Endothelial cell of umbilical vein (primary cell): ENCODE measurements around the gene ATG12. TPM values are rescaled to one million over a fixed set of nuclear protein-coding genes. Genes with fewer than 3 reads are reported as not detected.

Source experiments
- BruUV-seq: library from RNA; stranded (reverse); fragments of 400-500 nt; replicated peaks from 2 replicates; lab custom pipeline; 2021; lab: Mats Ljungman, UMichigan
- CTCF ChIA-PET: fragments of 300-600, 350-600 bp; sonication (Branson Sonifier 250); formaldehyde crosslinking; loops from one replicate; lab custom pipeline; 2021; ENCODE audit warnings: antibody characterized with exemption, inconsistent platforms; lab: Charles Lee
- POLR2A ChIA-PET: fragments of 300-600, 350-600 bp; sonication (Branson Sonifier 250); formaldehyde crosslinking; loops from one replicate; lab custom pipeline; 2021; ENCODE audit warnings: antibody characterized with exemption, inconsistent platforms; lab: Charles Lee
- DNase-seq: peaks from one replicate; pipeline ENCODE4 v3.0.0-alpha.2; 2011; ENCODE audit warnings: low read depth, low spot score
- FAIRE-seq: peaks from 2 replicates; lab custom pipeline; 2011; peaks lifted over from hg19 to GRCh38; lab: Jason Lieb, UNC
- H2AFZ ChIP-seq: 2 replicates; pipeline ENCODE4 v1.6.0; 2012; ENCODE audit warnings: low read depth, low read length, control low read depth, inconsistent platforms
- H3K27ac ChIP-seq: 2 replicates; pipeline ENCODE4 v1.5.1; 2011; ENCODE audit warnings: low read depth, mild to moderate bottlenecking, control low read depth, low read length, moderate library complexity; ENCODE audit not compliant: insufficient read depth
- H3K27me3 ChIP-seq, 2 experiments: 2 replicates each; pipeline versions ENCODE4 v1.6.0 to v1.6.1; 2011; ENCODE audit warnings: low read length in 2 of 2, mixed read lengths in 1 of 2; ENCODE audit not compliant: control insufficient read depth in 2 of 2, insufficient read depth in 2 of 2
- H3K36me3 ChIP-seq, 2 experiments: 2 replicates in 1 of 2; 3 replicates in 1 of 2; pipeline ENCODE4 v1.5.1; 2011; ENCODE audit warnings: low read length in 2 of 2, mild to moderate bottlenecking in 1 of 2, moderate library complexity in 1 of 2; ENCODE audit not compliant: control insufficient read depth in 2 of 2, insufficient read depth in 2 of 2; ENCODE audit errors: extremely low read depth in 1 of 2
- H3K4me1 ChIP-seq: 3 replicates; pipeline ENCODE4 v1.5.1; 2011; ENCODE audit warnings: mild to moderate bottlenecking, low read length; ENCODE audit not compliant: control insufficient read depth, insufficient read depth; ENCODE audit errors: extremely low read depth
- H3K4me2 ChIP-seq: 2 replicates; pipeline ENCODE4 v1.6.1; 2011; ENCODE audit warnings: low read length, control low read depth, mixed read lengths; ENCODE audit not compliant: insufficient read depth
- H3K4me3 ChIP-seq, 3 experiments: fragments of 200-600 bp in 1 of 3; sonication (generic), shearing (Covaris generic) in 1 of 3; replicated peaks in 1 of 3; 2 replicates each; pipeline ENCODE4 v1.5.1; 2011 to 2016; ENCODE audit warnings: control low read depth in 3 of 3, low read length in 3 of 3, mild to moderate bottlenecking in 2 of 3, inconsistent platforms in 1 of 3, low read depth in 1 of 3, moderate library complexity in 1 of 3; ENCODE audit not compliant: insufficient read depth in 1 of 3
- H3K79me2 ChIP-seq: 2 replicates; pipeline ENCODE4 v1.6.0; 2012; ENCODE audit warnings: low read length, inconsistent platforms; ENCODE audit not compliant: control insufficient read depth, insufficient read depth
- H3K9ac ChIP-seq: replicated peaks from 2 replicates; pipeline ENCODE3; 2011; ENCODE audit warnings: low read length, control low read depth; ENCODE audit not compliant: insufficient read depth; ENCODE audit errors: extremely low read depth
- H3K9me1 ChIP-seq: replicated peaks from 3 replicates; pipeline ENCODE4 v1.6.0; 2011; ENCODE audit warnings: mild to moderate bottlenecking, low read length; ENCODE audit not compliant: control insufficient read depth, insufficient read depth; ENCODE audit errors: extremely low read depth
- H3K9me3 ChIP-seq: replicated peaks from 2 replicates; pipeline ENCODE4 v1.5.1; 2012; ENCODE audit warnings: low read length, inconsistent platforms; ENCODE audit not compliant: control insufficient read depth, insufficient read depth
- H4K20me1 ChIP-seq: replicated peaks from 2 replicates; pipeline ENCODE3; 2011; ENCODE audit warnings: mild to moderate bottlenecking, low read length; ENCODE audit not compliant: control insufficient read depth, insufficient read depth; ENCODE audit errors: extremely low read depth
- EZH2 ChIP-seq: IDR thresholded peaks from 2 replicates; pipeline ENCODE4 v1.6.1; 2012; ENCODE audit warnings: borderline replicate concordance, low read depth, mild to moderate bottlenecking, moderate library complexity, low read length, inconsistent platforms; ENCODE audit not compliant: severe bottlenecking
- FOS ChIP-seq: IDR thresholded peaks from 2 replicates; pipeline ENCODE4 v1.6.1; 2011; ENCODE audit warnings: mild to moderate bottlenecking, low read length, moderate library complexity, borderline replicate concordance; ENCODE audit not compliant: insufficient read depth
- GATA2 ChIP-seq: IDR thresholded peaks from 2 replicates; pipeline ENCODE4 v1.7.0; 2011; ENCODE audit warnings: low read depth, mild to moderate bottlenecking, moderate library complexity, mixed read lengths, low read length; ENCODE audit not compliant: insufficient read length, insufficient read depth
- JUN ChIP-seq: IDR thresholded peaks from 2 replicates; pipeline ENCODE4 v1.6.1; 2011; ENCODE audit warnings: borderline replicate concordance, low read depth; ENCODE audit not compliant: insufficient read length, insufficient read depth
- MYC ChIP-seq: IDR thresholded peaks from one replicate; pipeline ENCODE4 v1.6.1; 2011; ENCODE audit warnings: mild to moderate bottlenecking, low read depth, low read length
- POLR2A ChIP-seq: IDR thresholded peaks from 2 replicates; pipeline ENCODE4 v1.6.1; 2012; ENCODE audit warnings: low read depth, mild to moderate bottlenecking, control low read depth, low read length
- POLR2AphosphoS5 ChIP-seq: IDR thresholded peaks from 2 replicates; pipeline ENCODE4 v1.6.1; 2012; ENCODE audit warnings: low read depth, mild to moderate bottlenecking, control low read depth, low read length, moderate library complexity; ENCODE audit not compliant: insufficient read depth
- dilution Hi-C: fragments of 300-500 bp; cut with MboI; formaldehyde crosslinking; loops from one replicate; pipeline ENCODE4 v1.15.0; 2019; ENCODE audit warnings: low sequenced_read_pairs; ENCODE audit not compliant: extremely low pct_ligation_motif_present
- intact Hi-C: fragments of 100-400 bp; cut with micrococcal nuclease; formaldehyde crosslinking; loops from one replicate; pipeline ENCODE4 v1.10.0; 2022
- polyA plus RNA-seq, 4 experiments: library from polyadenylated mRNA; depleted of rRNA in 3 of 4; stranded (reverse) in 3 of 4; unstranded in 1 of 4; fragments of >200 nt; gene quantifications; 2 replicates each; pipeline versions ENCODE4 v1.2.1 to v1.2.3, GENCODE V29; 2011 to 2012; ENCODE audit warnings: missing spikeins in 1 of 4
- total RNA-seq: library from RNA; stranded (reverse); gene quantifications from 2 replicates; pipeline ENCODE4 v1.2.3, GENCODE V29; 2021
- TF ChIP-seq, protein P1 (sequence below), 2 donors: IDR thresholded peaks; 1 replicate in 1 of 2; 2 replicates in 1 of 2; pipeline ENCODE4 v1.5.1; 2011; ENCODE audit warnings: low read length in 2 of 2, mild to moderate bottlenecking in 2 of 2, moderate library complexity in 2 of 2, control low read depth in 1 of 2, inconsistent platforms in 1 of 2, low read depth in 1 of 2; ENCODE audit not compliant: insufficient read depth in 1 of 2; ENCODE audit errors: extremely low read depth in 1 of 2
- TF ChIP-seq, protein P2 (sequence below): IDR thresholded peaks from 2 replicates; pipeline ENCODE4 v1.6.1; 2011; ENCODE audit not compliant: insufficient read depth, insufficient read length

Gene ATG12
- total and polyA plus RNA-seq, 2 donors (not counting 3 experiments of a cell fraction or from before 2014, with no cell fraction given), result 27.5 to 62.0 TPM

DNA sequence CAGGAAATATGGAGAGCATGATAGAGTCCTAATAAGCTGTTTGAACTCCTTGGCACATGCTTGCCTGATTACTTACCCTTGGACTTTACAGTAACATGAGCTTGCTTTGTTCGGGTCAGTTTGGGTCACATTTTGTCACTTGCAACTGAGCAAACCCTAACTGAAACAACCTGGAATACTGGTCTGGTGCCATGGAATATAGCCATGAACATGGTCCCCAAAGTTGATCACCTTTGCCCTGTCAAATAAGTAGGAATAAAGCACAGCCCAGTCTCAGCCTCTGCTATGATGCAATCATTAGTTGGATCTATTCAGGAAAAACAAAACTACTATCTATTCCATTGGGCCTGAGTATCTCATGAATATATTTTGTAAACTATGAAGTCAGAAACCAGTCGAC is 43.1 kb downstream of the ATG12 start:
- no peak overlapping the region for H3K9ac ChIP-seq
- H2AFZ ChIP-seq, result no peak overlapping the region
- H4K20me1 ChIP-seq, result no peaks in the 10 kb centered on the region
- H3K79me2 ChIP-seq, result no peaks in the 10 kb centered on the region
- ChIA-PET CTCF (no interaction called here), POLR2A (no interaction called here)
- DNase-seq (no peak), FAIRE-seq (no peak)
- dilution Hi-C loops, result no loop called here
- no peak overlapping the region for H3K4me3 ChIP-seq
- no peaks in the 10 kb centered on the region for H3K9me1 ChIP-seq
- intact Hi-C loops, result no loop called here
- H3K27me3 ChIP-seq, result peaks cover 1 to 2% of the 10 kb centered on the region in 2 experiments
- no TSS peak for BruUV-seq
- H3K27ac ChIP-seq, result no peak overlapping the region
- no peak overlapping the region for H3K4me2 ChIP-seq
- H3K4me1 ChIP-seq, result no peaks in the 10 kb centered on the region
- H3K36me3 ChIP-seq, result no peaks in the 10 kb centered on the region
- H3K9me3 ChIP-seq, result no peaks in the 10 kb centered on the region
- TF ChIP-seq MYC (no peak), GATA2 (no peak), POLR2A (no peak), POLR2AphosphoS5 (no peak), FOS (no peak)
- TF ChIP-seq, protein P1, sequence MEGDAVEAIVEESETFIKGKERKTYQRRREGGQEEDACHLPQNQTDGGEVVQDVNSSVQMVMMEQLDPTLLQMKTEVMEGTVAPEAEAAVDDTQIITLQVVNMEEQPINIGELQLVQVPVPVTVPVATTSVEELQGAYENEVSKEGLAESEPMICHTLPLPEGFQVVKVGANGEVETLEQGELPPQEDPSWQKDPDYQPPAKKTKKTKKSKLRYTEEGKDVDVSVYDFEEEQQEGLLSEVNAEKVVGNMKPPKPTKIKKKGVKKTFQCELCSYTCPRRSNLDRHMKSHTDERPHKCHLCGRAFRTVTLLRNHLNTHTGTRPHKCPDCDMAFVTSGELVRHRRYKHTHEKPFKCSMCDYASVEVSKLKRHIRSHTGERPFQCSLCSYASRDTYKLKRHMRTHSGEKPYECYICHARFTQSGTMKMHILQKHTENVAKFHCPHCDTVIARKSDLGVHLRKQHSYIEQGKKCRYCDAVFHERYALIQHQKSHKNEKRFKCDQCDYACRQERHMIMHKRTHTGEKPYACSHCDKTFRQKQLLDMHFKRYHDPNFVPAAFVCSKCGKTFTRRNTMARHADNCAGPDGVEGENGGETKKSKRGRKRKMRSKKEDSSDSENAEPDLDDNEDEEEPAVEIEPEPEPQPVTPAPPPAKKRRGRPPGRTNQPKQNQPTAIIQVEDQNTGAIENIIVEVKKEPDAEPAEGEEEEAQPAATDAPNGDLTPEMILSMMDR (IDR thresholded peaks at IDR 0.05; ENCODE audit: extremely low read depth in 1 of 2, insufficient read depth in 1 of 2, low read depth in 1 of 2, low read length in 2 of 2), result no peak

DNA sequence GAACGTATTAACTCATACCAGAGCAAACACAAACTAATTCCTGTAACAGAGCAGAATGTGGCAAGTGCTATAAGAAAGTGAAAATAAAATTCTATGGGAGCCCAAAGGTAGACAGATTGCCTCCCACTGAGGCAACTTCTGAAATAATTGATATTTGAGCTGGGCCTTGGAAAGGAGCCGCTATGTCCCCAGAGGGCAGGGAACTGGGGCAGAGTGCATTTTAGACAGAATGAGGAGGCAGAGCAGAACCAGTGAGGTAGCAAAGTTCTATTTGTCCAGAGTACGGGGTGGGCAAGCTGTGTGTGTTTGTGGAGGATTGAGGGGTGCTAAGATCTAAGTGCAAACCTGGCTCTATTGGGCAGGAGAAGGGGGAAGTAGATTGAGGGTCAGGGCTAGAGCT is 44.7 kb downstream of the ATG12 start:
- H3K4me2 ChIP-seq, result no peak overlapping the region
- no peaks in the 10 kb centered on the region for H3K36me3 ChIP-seq
- CTCF ChIA-PET, result no interaction called here
- no peaks in the 10 kb centered on the region for H3K79me2 ChIP-seq
- no peaks in the 10 kb centered on the region for H3K9me3 ChIP-seq
- dilution Hi-C loops (no loop called here), intact Hi-C loops (no loop called here)
- H3K9ac ChIP-seq, result no peak overlapping the region
- peaks cover 0 to 4% of the 10 kb centered on the region in 2 experiments for H3K27me3 ChIP-seq
- no TSS peak for BruUV-seq
- no peaks in the 10 kb centered on the region for H3K4me1 ChIP-seq
- no peak overlapping the region for H2AFZ ChIP-seq
- DNase-seq (no peak), FAIRE-seq (no peak)
- TF ChIP-seq, protein P1 (IDR thresholded peaks at IDR 0.05; ENCODE audit: extremely low read depth in 1 of 2, insufficient read depth in 1 of 2, low read depth in 1 of 2, low read length in 2 of 2), result no peak
- TF ChIP-seq POLR2A, result no peak
- TF ChIP-seq EZH2, result no peak
- TF ChIP-seq JUN, result no peak
- TF ChIP-seq, protein P2, sequence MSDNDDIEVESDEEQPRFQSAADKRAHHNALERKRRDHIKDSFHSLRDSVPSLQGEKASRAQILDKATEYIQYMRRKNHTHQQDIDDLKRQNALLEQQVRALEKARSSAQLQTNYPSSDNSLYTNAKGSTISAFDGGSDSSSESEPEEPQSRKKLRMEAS, result no peak
- TF ChIP-seq FOS, result no peak
- TF ChIP-seq MYC, result no peak
- TF ChIP-seq GATA2, result no peak
- no peak for TF ChIP-seq POLR2AphosphoS5
- POLR2A ChIA-PET, result no interaction called here
- no peaks in the 10 kb centered on the region for H4K20me1 ChIP-seq
- no peaks in the 10 kb centered on the region for H3K9me1 ChIP-seq
- H3K4me3 ChIP-seq, result no peak overlapping the region
- H3K27ac ChIP-seq, result no peak overlapping the region
